B cell (primary cell): ENCODE results near the gene ANGPTL2. TPM values are rescaled to one million over a fixed set of nuclear protein-coding genes. Genes with fewer than 3 reads are reported as not detected.

ENCODE experiments used
- ATAC-seq: fragments of 200-7000 bp; cut with Tn5 transposase; one replicate; pipeline ENCODE4 v1.10.0; 2021; ENCODE audit warnings: low read depth, mild to moderate bottlenecking, moderate number of reproducible peaks, moderate library complexity
- CTCF ChIA-PET: fragments of 350-600 bp; sonication (Branson Sonifier 250); formaldehyde crosslinking; loops from one replicate; lab custom pipeline; 2021; ENCODE audit warnings: antibody characterized with exemption, inconsistent platforms; lab: Charles Lee
- POLR2A ChIA-PET: fragments of 350-600 bp; sonication (Branson Sonifier 250); formaldehyde crosslinking; loops from one replicate; lab custom pipeline; 2021; ENCODE audit warnings: antibody characterized with exemption; lab: Charles Lee
- DNase-seq: peaks from one replicate; pipeline ENCODE4 v3.0.0; 2013
- H2AFZ ChIP-seq: 2 replicates; pipeline ENCODE4 v1.6.1; 2012; ENCODE audit warnings: mild to moderate bottlenecking, low read depth, low read length; ENCODE audit not compliant: insufficient read depth, poor library complexity, severe bottlenecking
- H3K27ac ChIP-seq, 2 donors: 1 replicate in 1 of 2; 2 replicates in 1 of 2; pipeline ENCODE4 v1.5.1; 2012 to 2013; ENCODE audit warnings: low read length in 2 of 2, mild to moderate bottlenecking in 2 of 2, moderate library complexity in 1 of 2
- H3K27me3 ChIP-seq, 4 experiments: fragments of 200-600 bp in 1 of 4; sonication (generic) in 1 of 4; replicated peaks in 1 of 4; 1 replicate in 2 of 4; 2 replicates in 2 of 4; pipeline versions ENCODE4 v1.6.1 to v1.7.0; 2013 to 2016; ENCODE audit warnings: low read length in 3 of 4, mild to moderate bottlenecking in 2 of 4, mixed read lengths in 1 of 4, moderate library complexity in 1 of 4; ENCODE audit not compliant: insufficient read depth in 4 of 4, control insufficient read depth in 3 of 4; ENCODE audit errors: control extremely low read depth in 1 of 4
- H3K36me3 ChIP-seq, 2 experiments: replicated peaks in 1 of 2; 1 replicate in 1 of 2; 2 replicates in 1 of 2; pipeline versions ENCODE4 v1.6.1 to v1.7.1; 2013; ENCODE audit warnings: low read length in 1 of 2; ENCODE audit not compliant: insufficient read depth in 2 of 2, control insufficient read depth in 1 of 2; ENCODE audit errors: control extremely low read depth in 1 of 2, extremely low read depth in 1 of 2
- H3K4me1 ChIP-seq, 2 donors: fragments of 200-600 bp in 1 of 2; sonication (generic) in 1 of 2; 1 replicate in 1 of 2; 2 replicates in 1 of 2; pipeline versions ENCODE4 v1.5.1 to v1.6.1; 2013 to 2017; ENCODE audit warnings: low read length in 2 of 2; ENCODE audit not compliant: control insufficient read depth in 2 of 2, insufficient read depth in 2 of 2
- H3K4me2 ChIP-seq: replicated peaks from 2 replicates; pipeline ENCODE3; 2012; ENCODE audit warnings: mild to moderate bottlenecking, low read depth, low read length; ENCODE audit not compliant: poor library complexity, severe bottlenecking
- H3K4me3 ChIP-seq, 5 experiments: fragments of 200-600 bp in 1 of 5; sonication (generic) in 1 of 5; 1 replicate in 3 of 5; 2 replicates in 2 of 5; pipeline versions ENCODE4 v1.5.1 to v1.7.0; 2011 to 2016; ENCODE audit warnings: low read length in 4 of 5, mild to moderate bottlenecking in 4 of 5, low read depth in 2 of 5, control low read depth in 1 of 5, moderate library complexity in 1 of 5; ENCODE audit not compliant: insufficient read depth in 1 of 5; ENCODE audit errors: control extremely low read depth in 1 of 5, extremely low read depth in 1 of 5
- H3K79me2 ChIP-seq: fragments of 200-600 bp; sonication (generic); one replicate; pipeline ENCODE4 v1.6.0; 2016; ENCODE audit warnings: low read length; ENCODE audit not compliant: control insufficient read depth, insufficient read depth
- H3K9ac ChIP-seq: fragments of 200-600 bp; sonication (generic); 2 replicates; pipeline ENCODE4 v1.6.1; 2017; ENCODE audit warnings: mild to moderate bottlenecking, low read length, moderate library complexity
- H3K9me3 ChIP-seq, 3 donors: one replicate each; pipeline versions ENCODE4 v1.6.1 to v1.7.1; 2013; ENCODE audit warnings: low read length in 2 of 3; ENCODE audit not compliant: control insufficient read depth in 2 of 3, insufficient read depth in 1 of 3; ENCODE audit errors: control extremely low read depth in 1 of 3
- H4K20me1 ChIP-seq: 2 replicates; pipeline ENCODE4 v1.6.0; 2012; ENCODE audit warnings: mild to moderate bottlenecking, low read length; ENCODE audit not compliant: insufficient read depth, control insufficient read depth, poor library complexity, severe bottlenecking
- H3K27ac Mint-ChIP-seq: one replicate; pipeline ENCODE4 v1.8.0; 2021; ENCODE audit warnings: mixed read lengths
- H3K27me3 Mint-ChIP-seq: one replicate; pipeline ENCODE4 v1.8.0; 2021; ENCODE audit warnings: mixed read lengths
- H3K4me1 Mint-ChIP-seq: one replicate; pipeline ENCODE4 v1.8.0; 2021; ENCODE audit warnings: mixed read lengths
- H3K4me3 Mint-ChIP-seq: one replicate; pipeline ENCODE4 v1.8.0; 2021; ENCODE audit warnings: mixed read lengths
- H3K9me3 Mint-ChIP-seq: one replicate; pipeline ENCODE4 v1.8.0; 2022; ENCODE audit warnings: mixed read lengths; ENCODE audit not compliant: insufficient read depth
- CTCF ChIP-seq: fragments of 200-600 bp; IDR thresholded peaks from one replicate; pipeline ENCODE4 v1.8.0; 2022; ENCODE audit warnings: antibody characterized with exemption, mild to moderate bottlenecking
- EZH2 ChIP-seq: IDR thresholded peaks from 2 replicates; pipeline ENCODE4 v1.6.1; 2012; ENCODE audit warnings: borderline replicate concordance, low read depth, mild to moderate bottlenecking, moderate library complexity, low read length; ENCODE audit not compliant: insufficient read depth, poor library complexity, severe bottlenecking
- WGBS: methylation state at CpG from one replicate; pipeline ENCODE4 v1.1.5; 2013; ENCODE audit warnings: missing lambda C conversion rate; ENCODE audit not compliant: insufficient coverage; 5-methylcytosine and 5-hydroxymethylcytosine counted together
- intact Hi-C: fragments of 100-400 bp; cut with micrococcal nuclease; formaldehyde crosslinking; loops from one replicate; pipeline ENCODE4 v1.10.0; 2022
- polyA plus RNA-seq: library from polyadenylated mRNA; depleted of rRNA; stranded (reverse); fragments of >200 nt; gene quantifications from 2 replicates; pipeline ENCODE4 v1.2.3, GENCODE V29; 2012
- total RNA-seq, 2 donors: library from RNA; stranded (reverse); fragments of 120-200 nt in 1 of 2; gene quantifications; 1 replicate in 1 of 2; 2 replicates in 1 of 2; pipeline versions ENCODE4 v1.2.3 to v1.2.4, GENCODE V29; 2013 to 2022

Gene ANGPTL2
- total and polyA plus RNA-seq, 2 donors (not counting 1 experiment from before 2014, with no cell fraction given): not detected

- Histone ChIP-seq H3K9ac (peak overlapping the region; percentile 27), H3K4me2 (peak overlapping the region; percentile 47), H3K4me3 (peak overlapping the region in 1 of 5 experiments; percentile 11), H3K4me1 (peaks cover 17 to 20% of the 10 kb centered on the region in 2 donors), H3K79me2 (no peaks in the 10 kb centered on the region), H3K27me3 (no peaks in the 10 kb centered on the region), H2AFZ (peak overlapping the region; percentile 35), H3K27ac (peak overlapping the region in 1 of 2 donors; percentile 5), H3K9me3 (no peaks in the 10 kb centered on the region), H4K20me1 (no peaks in the 10 kb centered on the region), H3K36me3 (no peaks in the 10 kb centered on the region)
- ChIA-PET POLR2A (no interaction called here), CTCF (interaction anchor here (1.0 to 1.7 kb wide), 2 partner anchors 12 to 16 kb away, joined by 3 to 5 read pairs; no protein-coding TSS in a partner anchor)
- peak; percentile 40 for DNase-seq
- peak overlapping the region; percentile 73 for H3K4me3 Mint-ChIP-seq
- peak overlapping the region; percentile 83 for H3K27ac Mint-ChIP-seq
- TF ChIP-seq EZH2 (no peak), CTCF (no peak)
- 53% methylated on average over 13 of the region's 13 CpGs for WGBS
- intact Hi-C loops: loop anchor here (5.0 kb wide), 1 partner anchor 43 kb away; no protein-coding TSS in a partner anchor
- peak; percentile 47 for ATAC-seq
- H3K27me3 Mint-ChIP-seq: no peaks in the 10 kb centered on the region
- peaks cover 26% of the 10 kb centered on the region for H3K4me1 Mint-ChIP-seq
- no peaks in the 10 kb centered on the region for H3K9me3 Mint-ChIP-seq
Measured at GRCh38 chr9:127154390-127155191, 32.2 kb upstream of the ANGPTL2 start.

- H4K20me1 ChIP-seq: no peaks in the 10 kb centered on the region
- no peaks in the 10 kb centered on the region for H3K79me2 ChIP-seq
- H2AFZ ChIP-seq: peak overlapping the region; percentile 35
- H3K27me3 Mint-ChIP-seq: no peaks in the 10 kb centered on the region
- intact Hi-C loops: loop anchor here (5.0 kb wide), 1 partner anchor 43 kb away; no protein-coding TSS in a partner anchor
- POLR2A ChIA-PET: no interaction called here
- WGBS: 69% methylated on average over 3 of the region's 5 CpGs
- peak overlapping the region; percentile 73 for H3K4me3 Mint-ChIP-seq
- peak overlapping the region in 1 of 5 experiments; percentile 11 for H3K4me3 ChIP-seq
- peak overlapping the region; percentile 27 for H3K9ac ChIP-seq
- no peaks in the 10 kb centered on the region for H3K27me3 ChIP-seq
- H3K4me1 Mint-ChIP-seq: peaks cover 26% of the 10 kb centered on the region
- no peaks in the 10 kb centered on the region for H3K9me3 ChIP-seq
- H3K27ac Mint-ChIP-seq: peak overlapping the region; percentile 83
- peaks cover 17 to 20% of the 10 kb centered on the region in 2 donors for H3K4me1 ChIP-seq
- CTCF ChIA-PET: interaction anchor here (1.7 kb wide), 1 partner anchor 12 kb away, joined by 5 read pairs; no protein-coding TSS in a partner anchor
- ATAC-seq (no peak), DNase-seq (no peak)
- H3K27ac ChIP-seq: no peak overlapping the region
- no peaks in the 10 kb centered on the region for H3K36me3 ChIP-seq
- TF ChIP-seq EZH2: no peak
- TF ChIP-seq CTCF: no peak
- no peaks in the 10 kb centered on the region for H3K9me3 Mint-ChIP-seq
- H3K4me2 ChIP-seq: peak overlapping the region; percentile 47
Measured at GRCh38 chr9:127154003-127154389, 31.6 kb upstream of the ANGPTL2 start.
